Measurements from ENCODE around the gene MAD2L1BP.
A peak's percentile ranks its signal among the peaks of the same experiment; 100 is the strongest.

MAD2L1BP gene

GRCh38 chr6:43680308-43681200 lies 44.9 kb downstream of the MAD2L1BP start:
- H3K27me3 Mint-ChIP-seq = no peaks in the 10 kb centered on the region
- peaks cover 33% of the 10 kb centered on the region for H3K4me1 Mint-ChIP-seq (ENCODE audit: low read depth)
- H3K4me3 Mint-ChIP-seq = no peak overlapping the region
- no peaks in the 10 kb centered on the region for H3K9me3 Mint-ChIP-seq (ENCODE audit: low read depth)
- H3K27ac Mint-ChIP-seq = no peak overlapping the region
- no peaks in the 10 kb centered on the region for H3K36me3 Mint-ChIP-seq

GRCh38 chr6:43681303-43681702 lies 45.7 kb downstream of the MAD2L1BP start:
- Mint-ChIP-seq H3K4me3 (no peak overlapping the region), H3K4me1 (ENCODE audit: low read depth) (peaks cover 39% of the 10 kb centered on the region), H3K27me3 (no peaks in the 10 kb centered on the region), H3K36me3 (no peaks in the 10 kb centered on the region), H3K9me3 (ENCODE audit: low read depth) (no peaks in the 10 kb centered on the region), H3K27ac (no peak overlapping the region)

GRCh38 chr6:43682724-43683429 lies 47.2 kb downstream of the MAD2L1BP start:
- no peaks in the 10 kb centered on the region for H3K27me3 Mint-ChIP-seq
- H3K4me1 Mint-ChIP-seq (ENCODE audit: low read depth) = peaks cover 49% of the 10 kb centered on the region
- no peaks in the 10 kb centered on the region for H3K36me3 Mint-ChIP-seq
- H3K9me3 Mint-ChIP-seq (ENCODE audit: low read depth) = no peaks in the 10 kb centered on the region
- no peak overlapping the region for H3K4me3 Mint-ChIP-seq
- peak overlapping the region; percentile 3 for H3K27ac Mint-ChIP-seq

GRCh38 chr6:43683708-43684455 lies 48.2 kb downstream of the MAD2L1BP start:
- no peaks in the 10 kb centered on the region for H3K9me3 Mint-ChIP-seq (ENCODE audit: low read depth)
- no peaks in the 10 kb centered on the region for H3K27me3 Mint-ChIP-seq
- no peak overlapping the region for H3K4me3 Mint-ChIP-seq
- peaks cover 55% of the 10 kb centered on the region for H3K4me1 Mint-ChIP-seq (ENCODE audit: low read depth)
- no peak overlapping the region for H3K27ac Mint-ChIP-seq
- no peaks in the 10 kb centered on the region for H3K36me3 Mint-ChIP-seq

- peaks cover 52% of the 10 kb centered on the region for H3K4me1 Mint-ChIP-seq (ENCODE audit: low read depth)
- H3K27me3 Mint-ChIP-seq = no peaks in the 10 kb centered on the region
- peak overlapping the region; percentile 89 for H3K27ac Mint-ChIP-seq
- no peaks in the 10 kb centered on the region for H3K36me3 Mint-ChIP-seq
- H3K9me3 Mint-ChIP-seq (ENCODE audit: low read depth) = no peaks in the 10 kb centered on the region
- peak overlapping the region; percentile 96 for H3K4me3 Mint-ChIP-seq
Measured at GRCh38 chr6:43687079-43687436, 51.4 kb downstream of the MAD2L1BP start.

- Mint-ChIP-seq H3K36me3 (no peaks in the 10 kb centered on the region), H3K27me3 (no peaks in the 10 kb centered on the region), H3K4me3 (peak within 1 kb of the TSS; percentile 96), H3K27ac (peak within 1 kb of the TSS; percentile 89), H3K4me1 (ENCODE audit: low read depth) (peaks cover 48% of the 10 kb centered on the region), H3K9me3 (ENCODE audit: low read depth) (no peaks in the 10 kb centered on the region)
Measured at GRCh38 chr6:43687437-43688347, 52.1 kb downstream of the MAD2L1BP start, which contains the start of gene MRPS18A. Gene MRPS18A (minus strand): TSS chr6:43687791. CDS start chr6:43687779, 12 bp downstream.

- Mint-ChIP-seq H3K36me3 (no peaks in the 10 kb centered on the region), H3K4me1 (ENCODE audit: low read depth) (peaks cover 31% of the 10 kb centered on the region), H3K27me3 (no peaks in the 10 kb centered on the region), H3K27ac (no peak overlapping the region), H3K4me3 (peak overlapping the region; percentile 17), H3K9me3 (ENCODE audit: low read depth) (no peaks in the 10 kb centered on the region)
Measured at GRCh38 chr6:43689421-43689820, 53.8 kb downstream of the MAD2L1BP start.

Measured in activated naive CD8-positive, alpha-beta T cell (primary cell).